ENCODE results near the gene KIF5C.

GRCh38 chr2:148930046-148930775 is 55.2 kb downstream of the KIF5C start:
- TF ChIP-seq CTCF (IDR thresholded peaks at IDR 0.05) = no peak
- no peak for TF ChIP-seq POLR2A (IDR thresholded peaks at IDR 0.05)
- TF ChIP-seq POLR2AphosphoS5 (IDR thresholded peaks at IDR 0.05) = no peak

All from breast epithelium (tissue), 3 donors.